ENCODE results near the gene PIGQ.

PIGQ gene

GRCh38 chr16:566475-567372 lies 3.0 kb upstream of the PIGQ start, which contains the start of gene NHLRC4:
Gene NHLRC4 (plus strand): TSS chr16:567005. CDS start chr16:568048, 1,043 bp downstream.
- in situ Hi-C loops (cut with MboI; ENCODE audit: low sequenced_read_pairs), result no loop called here

GRCh38 chr16:567373-568256 lies 2.2 kb upstream of the PIGQ start:
- in situ Hi-C loops (cut with MboI; ENCODE audit: low sequenced_read_pairs), result no loop called here

GRCh38 chr16:568401-569258 lies 1.1 kb upstream of the PIGQ start:
- in situ Hi-C loops (cut with MboI; ENCODE audit: low sequenced_read_pairs), result no loop called here

GRCh38 chr16:572865-573650 lies 3.3 kb downstream of the PIGQ start:
- in situ Hi-C loops (cut with MboI; ENCODE audit: low sequenced_read_pairs), result no loop called here

- in situ Hi-C loops (cut with MboI; ENCODE audit: low sequenced_read_pairs), result no loop called here
Observed at GRCh38 chr16:574021-574760, 4.4 kb downstream of the PIGQ start.

GRCh38 chr16:575354-576196 lies 5.8 kb downstream of the PIGQ start:
- in situ Hi-C loops (cut with MboI; ENCODE audit: low sequenced_read_pairs), result no loop called here

GRCh38 chr16:576197-576822 lies 6.5 kb downstream of the PIGQ start:
- in situ Hi-C loops (cut with MboI; ENCODE audit: low sequenced_read_pairs), result no loop called here

- in situ Hi-C loops (cut with MboI; ENCODE audit: low sequenced_read_pairs), result no loop called here
Observed at GRCh38 chr16:576823-577201, 7.0 kb downstream of the PIGQ start.

- in situ Hi-C loops (cut with MboI; ENCODE audit: low sequenced_read_pairs), result no loop called here
Observed at GRCh38 chr16:577796-578195, 8.0 kb downstream of the PIGQ start.

GRCh38 chr16:578232-578869 lies 8.6 kb downstream of the PIGQ start:
- in situ Hi-C loops (cut with MboI; ENCODE audit: low sequenced_read_pairs), result no loop called here

- in situ Hi-C loops (cut with MboI; ENCODE audit: low sequenced_read_pairs), result no loop called here
Observed at GRCh38 chr16:578870-579405, 9.2 kb downstream of the PIGQ start.

- in situ Hi-C loops (cut with MboI; ENCODE audit: low sequenced_read_pairs), result no loop called here
Observed at GRCh38 chr16:580141-580945, 10.6 kb downstream of the PIGQ start.

- in situ Hi-C loops (cut with MboI; ENCODE audit: low sequenced_read_pairs), result no loop called here
Observed at GRCh38 chr16:580946-581498, 11.3 kb downstream of the PIGQ start.

- in situ Hi-C loops (cut with MboI; ENCODE audit: low sequenced_read_pairs), result no loop called here
Observed at GRCh38 chr16:582218-582613, 12.4 kb downstream of the PIGQ start.

- in situ Hi-C loops (cut with MboI; ENCODE audit: low sequenced_read_pairs), result no loop called here
Observed at GRCh38 chr16:582614-583331, 13.0 kb downstream of the PIGQ start.

- in situ Hi-C loops (cut with MboI; ENCODE audit: low sequenced_read_pairs), result no loop called here
Observed at GRCh38 chr16:583470-583814, 13.7 kb downstream of the PIGQ start.

Measured in HL-60/S4 treated with retinoic acid at 250 ng/mL for 4 days and 3 days (cell line).